HepG2 (cell line): Measurements from ENCODE around the gene DPT. TPM values are rescaled to one million over a fixed set of nuclear protein-coding genes. Genes with fewer than 3 reads are reported as not detected.

Source experiments
- BCL3 ChIP-seq: sonication (generic); formaldehyde crosslinking; IDR thresholded peaks from 2 replicates; pipeline ENCODE4 v1.5.1; 2020; ENCODE audit warnings: mild to moderate bottlenecking, missing genetic modification reagents, moderate library complexity
- CREB1 ChIP-seq, 2 experiments: fragments of 450-650 bp in 1 of 2; IDR thresholded peaks; 2 replicates each; pipeline ENCODE4 v1.6.1; 2016 to 2017; ENCODE audit warnings: control low read depth in 1 of 2, mild to moderate bottlenecking in 1 of 2, missing compliant biosample characterization in 1 of 2, missing genetic modification characterization in 1 of 2
- EEA1 ChIP-seq: sonication (generic); formaldehyde crosslinking; IDR thresholded peaks from 2 replicates; pipeline ENCODE4 v1.5.1; 2020; ENCODE audit warnings: mild to moderate bottlenecking, missing genetic modification reagents, borderline replicate concordance
- FOXA3 ChIP-seq: IDR thresholded peaks from 2 replicates; pipeline ENCODE4 v1.6.1; 2016; ENCODE audit warnings: missing genetic modification reagents, missing compliant biosample characterization
- JUND ChIP-seq: sonication (generic); formaldehyde crosslinking; IDR thresholded peaks from 2 replicates; pipeline ENCODE4 v1.8.0; 2022; ENCODE audit warnings: mild to moderate bottlenecking, missing genetic modification reagents
- KDM3A ChIP-seq: IDR thresholded peaks from 2 replicates; pipeline ENCODE4 v1.6.1; 2018; ENCODE audit warnings: low read depth, missing compliant biosample characterization
- KLF15 ChIP-seq: sonication (generic); formaldehyde crosslinking; IDR thresholded peaks from 2 replicates; pipeline ENCODE4 v1.8.1; 2023; ENCODE audit warnings: borderline replicate concordance, mild to moderate bottlenecking, inconsistent platforms, missing genetic modification reagents, mixed read lengths
- LBX2 ChIP-seq: sonication (generic); formaldehyde crosslinking; IDR thresholded peaks from 2 replicates; pipeline ENCODE4 v1.5.0; 2020; ENCODE audit warnings: missing genetic modification reagents, mild to moderate bottlenecking, borderline replicate concordance
- MAFK ChIP-seq, 2 experiments: IDR thresholded peaks in 1 of 2; conservative IDR thresholded peaks in 1 of 2; 2 replicates each; pipeline ENCODE4 v1.6.1; 2011; ENCODE audit warnings: improper control_type of control experiment in 2 of 2, low read length in 2 of 2
- MEIS2 ChIP-seq: sonication (generic); formaldehyde crosslinking; IDR thresholded peaks from 2 replicates; pipeline ENCODE4 v1.9.0; 2021; ENCODE audit warnings: mild to moderate bottlenecking, missing genetic modification reagents
- ONECUT2 ChIP-seq: sonication (generic); formaldehyde crosslinking; IDR thresholded peaks from 2 replicates; pipeline ENCODE4 v1.4.0; 2020; ENCODE audit warnings: missing genetic modification reagents
- PAXIP1 ChIP-seq: sonication (generic); formaldehyde crosslinking; conservative IDR thresholded peaks from 2 replicates; pipeline ENCODE4 v1.4.0; 2020; ENCODE audit warnings: mild to moderate bottlenecking, missing genetic modification reagents, moderate library complexity
- PPARG ChIP-seq: conservative IDR thresholded peaks from 2 replicates; pipeline ENCODE4 v1.6.1; 2016; ENCODE audit warnings: missing biosample characterization, missing genetic modification reagents
- PRPF4 ChIP-seq: fragments of 200-400 bp; formaldehyde crosslinking; IDR thresholded peaks from 2 replicates; pipeline ENCODE4 v1.6.1; 2016; ENCODE audit warnings: low read length, low read depth; ENCODE audit not compliant: poor library complexity, severe bottlenecking
- REPIN1 ChIP-seq: sonication (generic); formaldehyde crosslinking; IDR thresholded peaks from 2 replicates; pipeline ENCODE4 v1.8.0; 2022; ENCODE audit warnings: missing genetic modification reagents, low read depth, mild to moderate bottlenecking, borderline replicate concordance
- SOX6 ChIP-seq, 2 experiments: fragments of 450-650 bp in 1 of 2; sonication (generic) in 1 of 2; formaldehyde crosslinking in 1 of 2; IDR thresholded peaks; 2 replicates each; pipeline versions ENCODE4 v1.4.0 to v1.6.1; 2017 to 2020; ENCODE audit warnings: antibody characterized with exemption in 1 of 2, mild to moderate bottlenecking in 1 of 2, missing genetic modification reagents in 1 of 2
- TCF7 ChIP-seq: sonication (generic); IDR thresholded peaks from 2 replicates; pipeline ENCODE4 v1.6.1; 2016; ENCODE audit warnings: antibody characterized with exemption, low read depth
- THAP8 ChIP-seq: sonication (generic); formaldehyde crosslinking; IDR thresholded peaks from 2 replicates; pipeline ENCODE4 v1.5.1; 2020; ENCODE audit warnings: missing genetic modification reagents, mild to moderate bottlenecking, borderline replicate concordance
- U2AF2 ChIP-seq: fragments of 200-400 bp; formaldehyde crosslinking; IDR thresholded peaks from 2 replicates; pipeline ENCODE4 v1.6.1; 2017; ENCODE audit warnings: low read depth, mild to moderate bottlenecking, low read length
- ZBTB20 ChIP-seq: sonication (generic); formaldehyde crosslinking; IDR thresholded peaks from 2 replicates; pipeline ENCODE4 v1.8.1; 2023; ENCODE audit warnings: missing genetic modification reagents, low read depth, mild to moderate bottlenecking, borderline replicate concordance
- ZMYM4 ChIP-seq: sonication (generic); formaldehyde crosslinking; IDR thresholded peaks from 2 replicates; pipeline ENCODE4 v1.8.1; 2023; ENCODE audit warnings: mild to moderate bottlenecking, missing genetic modification reagents
- ZNF10 ChIP-seq: sonication (generic); formaldehyde crosslinking; IDR thresholded peaks from 2 replicates; pipeline ENCODE4 v1.4.0; 2020; ENCODE audit warnings: mild to moderate bottlenecking, low read depth, missing genetic modification reagents, borderline replicate concordance
- ZNF24 ChIP-seq: fragments of 450-650 bp; IDR thresholded peaks from 2 replicates; pipeline ENCODE4 v1.6.1; 2017; ENCODE audit warnings: antibody characterized with exemption, mild to moderate bottlenecking
- ZNF256 ChIP-seq: sonication (generic); formaldehyde crosslinking; conservative IDR thresholded peaks from 2 replicates; pipeline ENCODE4 v1.4.0; 2020; ENCODE audit warnings: missing genetic modification reagents
- ZNF629 ChIP-seq: sonication (generic); formaldehyde crosslinking; conservative IDR thresholded peaks from 2 replicates; pipeline ENCODE4 v1.5.0; 2020; ENCODE audit warnings: missing genetic modification reagents
- ZNF839 ChIP-seq: sonication (generic); formaldehyde crosslinking; IDR thresholded peaks from 2 replicates; pipeline ENCODE4 v1.4.0; 2020; ENCODE audit warnings: missing genetic modification reagents, mild to moderate bottlenecking, borderline replicate concordance
- polyA plus RNA-seq, 8 experiments: library from polyadenylated mRNA; depleted of rRNA in 3 of 8; stranded (reverse) in 7 of 8; unstranded in 1 of 8; fragments of >200 nt; fragmentation: Illumina TruSeq in 4 of 8; extraction: Trizol in 4 of 8; gene quantifications; 2 replicates each; pipeline versions ENCODE4 v1.2.1 to v1.2.3, GENCODE V29; 2011 to 2016; ENCODE audit warnings: low read depth in 4 of 8, missing spikeins in 1 of 8, mixed read lengths in 1 of 8; ENCODE audit not compliant: insufficient read depth in 1 of 8
- total RNA-seq, 5 experiments: library from RNA; depleted of rRNA; stranded (reverse); fragments of >200 nt; fragmentation: Illumina TruSeq; extraction: Trizol; gene quantifications; 2 replicates each; pipeline ENCODE4 v1.2.3, GENCODE V29; 2016; ENCODE audit warnings: low read depth in 1 of 5

DPT gene
- total and polyA plus RNA-seq, 2 of the 13 experiments (the other 11 are each of a cell fraction or from before 2014, with no cell fraction given): 0.04 TPM; not detected in 1

- TF ChIP-seq PAXIP1 (CRISPR knock-in tag) (peak; percentile 35; the same call in 1 of the 2 replicates), ONECUT2 (CRISPR knock-in tag) (no peak), ZMYM4 (CRISPR knock-in tag) (peak; percentile 63), MEIS2 (CRISPR knock-in tag) (no peak), BCL3 (CRISPR knock-in tag) (no peak), U2AF2 (no peak), MAFK (conservative IDR thresholded peaks at IDR 0.05 in 1 of 2, IDR thresholded peaks at IDR 0.05 in 1 of 2; ENCODE audit: low read length in 2 of 2) (no peak), LBX2 (CRISPR knock-in tag) (no peak), CREB1 (IDR thresholded peaks at IDR 0.05) (no peak), CREB1 (CRISPR knock-in tag; IDR thresholded peaks at IDR 0.05) (no peak), ZNF256 (CRISPR knock-in tag) (no peak), EEA1 (CRISPR knock-in tag) (no peak), ZNF10 (CRISPR knock-in tag) (peak; percentile 99; the same call in 1 of the 2 replicates), ZNF24 (no peak), KDM3A (CRISPR knock-in tag) (no peak), REPIN1 (CRISPR knock-in tag) (no peak), KLF15 (CRISPR knock-in tag) (no peak), ZNF839 (CRISPR knock-in tag) (no peak), FOXA3 (CRISPR knock-in tag) (no peak), THAP8 (no peak), ZBTB20 (no peak), ZNF629 (CRISPR knock-in tag) (no peak), JUND (CRISPR knock-in tag) (no peak), PRPF4 (no peak), SOX6 (IDR thresholded peaks at IDR 0.05) (no peak), SOX6 (CRISPR knock-in tag; IDR thresholded peaks at IDR 0.05) (peak; percentile 38), PPARG (CRISPR knock-in tag) (no peak), TCF7 (no peak)
These were observed 45.2 kb upstream of the DPT start (continued) for GRCh38 chr1:168774241-168774640.
